Testis (tissue), 2 donors: Measurements from ENCODE around the gene ANXA4.

ENCODE experiments used
- CTCF ChIP-seq, 3 experiments: fragments of 450-650 bp in 2 of 3; fragments of 200-600 bp in 1 of 3; sonication (generic) in 1 of 3; IDR thresholded peaks; one replicate each; pipeline ENCODE4 v1.5.1; 2016 to 2019; ENCODE audit warnings: antibody characterized with exemption in 3 of 3, mild to moderate bottlenecking in 2 of 3, moderate library complexity in 1 of 3
- POLR2A ChIP-seq: fragments of 450-650 bp; IDR thresholded peaks from one replicate; pipeline ENCODE4 v1.6.1; 2017; ENCODE audit warnings: antibody characterized with exemption, mild to moderate bottlenecking, moderate library complexity

GRCh38 chr2:69693775-69694450 is 48.0 kb upstream of the ANXA4 start:
- TF ChIP-seq CTCF (IDR thresholded peaks at IDR 0.05), result no peak
- TF ChIP-seq POLR2A, result no peak
